Kidney (tissue), 14 donors: ENCODE data around the gene PPP1R26. TPM values are rescaled to one million over a fixed set of nuclear protein-coding genes. Genes with fewer than 3 reads are reported as not detected.
A peak's percentile ranks its signal among the peaks of the same experiment; 100 is the strongest.
"Not testable (repeated sequence)": the region's sequence is repeated elsewhere in the genome, so short reads cannot be mapped to it uniquely, and the experiment has no call there.

Experiments used
- DNase-seq, 5 donors: peaks; one replicate each; pipeline ENCODE4 v3.0.0-alpha.2; 2013 to 2020
- FAIRE-seq: peaks from 2 replicates; lab custom pipeline; 2012; peaks lifted over from hg19 to GRCh38; lab: Jason Lieb, UNC
- H3K27ac ChIP-seq, 2 donors: one replicate each; pipeline ENCODE4 v1.7.0; 2013; ENCODE audit warnings: low read depth in 2 of 2, low read length in 2 of 2, inconsistent platforms in 1 of 2
- H3K27me3 ChIP-seq: one replicate; pipeline ENCODE4 v1.7.1; 2013; ENCODE audit warnings: low read length, inconsistent platforms; ENCODE audit not compliant: control insufficient read depth, insufficient read depth
- H3K36me3 ChIP-seq, 3 donors: one replicate each; pipeline versions ENCODE4 v1.7.0 to v1.7.1; 2013; ENCODE audit warnings: low read length in 3 of 3, control low read depth in 1 of 3, inconsistent platforms in 1 of 3; ENCODE audit not compliant: insufficient read depth in 3 of 3, control insufficient read depth in 2 of 3
- H3K4me1 ChIP-seq, 3 donors: one replicate each; pipeline versions ENCODE4 v1.7.0 to v1.7.1; 2013; ENCODE audit warnings: low read length in 3 of 3, inconsistent platforms in 1 of 3, low read depth in 1 of 3; ENCODE audit not compliant: control insufficient read depth in 2 of 3, insufficient read depth in 2 of 3
- H3K4me3 ChIP-seq, 3 donors: one replicate each; pipeline versions ENCODE4 v1.7.0 to v1.8.1; 2013; ENCODE audit warnings: low read length in 3 of 3, control low read depth in 1 of 3, inconsistent platforms in 1 of 3
- H3K9ac ChIP-seq, 3 donors: one replicate each; pipeline versions ENCODE4 v1.7.0 to v1.7.1; 2013; ENCODE audit warnings: low read length in 3 of 3, control low read depth in 1 of 3, inconsistent platforms in 1 of 3
- H3K9me3 ChIP-seq, 3 donors: one replicate each; pipeline versions ENCODE4 v1.7.0 to v1.7.1; 2013; ENCODE audit warnings: low read length in 3 of 3, control low read depth in 1 of 3, inconsistent platforms in 1 of 3; ENCODE audit not compliant: control insufficient read depth in 2 of 3, insufficient read depth in 1 of 3
- intact Hi-C: fragments of 100-400 bp; cut with DNase I; formaldehyde crosslinking; loops from one replicate; pipeline ENCODE4 v1.11.1; 2022
- polyA plus RNA-seq: library from polyadenylated mRNA; stranded (reverse); fragments of 350-450 nt; fragmentation: Illumina TruSeq; extraction: RNeasy Lipid Tissue Mini Kit (QIAGEN cat#74804); gene quantifications from one replicate; pipeline ENCODE4 v1.2.3, GENCODE V29; 2014; ENCODE audit warnings: low read depth, low replicate concordance; ENCODE audit not compliant: insufficient read depth
- total RNA-seq: library from RNA; stranded (reverse); fragmentation: NEBNext Ultra II Directional; extraction: Animal tissue kit (Norgen Biotek cat#: 25700); gene quantifications from one replicate; pipeline ENCODE4 v1.2.1, GENCODE V29; 2021
- TF ChIP-seq, protein P1 (sequence below): IDR thresholded peaks from 3 replicates; pipeline ENCODE4 v1.5.1; 2012; ENCODE audit warnings: mild to moderate bottlenecking, moderate library complexity, borderline replicate concordance; ENCODE audit not compliant: insufficient read depth; ENCODE audit errors: extremely low read depth
- donor health status: control.
- donor health status: control.
- donor health status: control.
- donor health status: control.
- donor health status: control.
- donor health status: DM: yes; HTN: yes; CAD: no.
- donor health status: Normal renal cell carcinoma (clear cell type).

The PPP1R26 gene
- total and polyA plus RNA-seq, 2 donors from 2014 or later = 10.2 to 22.0 TPM

- Histone ChIP-seq H3K4me1 (no peaks in the 10 kb centered on the region), H3K9ac (no peak overlapping the region), H3K36me3 (no peaks in the 10 kb centered on the region), H3K4me3 (no peak overlapping the region), H3K27me3 (no peaks in the 10 kb centered on the region), H3K27ac (no peak overlapping the region), H3K9me3 (no peaks in the 10 kb centered on the region)
- FAIRE-seq (no peak), DNase-seq (no peak)
- TF ChIP-seq, protein P1, sequence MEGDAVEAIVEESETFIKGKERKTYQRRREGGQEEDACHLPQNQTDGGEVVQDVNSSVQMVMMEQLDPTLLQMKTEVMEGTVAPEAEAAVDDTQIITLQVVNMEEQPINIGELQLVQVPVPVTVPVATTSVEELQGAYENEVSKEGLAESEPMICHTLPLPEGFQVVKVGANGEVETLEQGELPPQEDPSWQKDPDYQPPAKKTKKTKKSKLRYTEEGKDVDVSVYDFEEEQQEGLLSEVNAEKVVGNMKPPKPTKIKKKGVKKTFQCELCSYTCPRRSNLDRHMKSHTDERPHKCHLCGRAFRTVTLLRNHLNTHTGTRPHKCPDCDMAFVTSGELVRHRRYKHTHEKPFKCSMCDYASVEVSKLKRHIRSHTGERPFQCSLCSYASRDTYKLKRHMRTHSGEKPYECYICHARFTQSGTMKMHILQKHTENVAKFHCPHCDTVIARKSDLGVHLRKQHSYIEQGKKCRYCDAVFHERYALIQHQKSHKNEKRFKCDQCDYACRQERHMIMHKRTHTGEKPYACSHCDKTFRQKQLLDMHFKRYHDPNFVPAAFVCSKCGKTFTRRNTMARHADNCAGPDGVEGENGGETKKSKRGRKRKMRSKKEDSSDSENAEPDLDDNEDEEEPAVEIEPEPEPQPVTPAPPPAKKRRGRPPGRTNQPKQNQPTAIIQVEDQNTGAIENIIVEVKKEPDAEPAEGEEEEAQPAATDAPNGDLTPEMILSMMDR = no peak
- intact Hi-C loops = no loop called here
These were observed 39.7 kb upstream of the PPP1R26 start for GRCh38 chr9:135439916-135440315.

DNA sequence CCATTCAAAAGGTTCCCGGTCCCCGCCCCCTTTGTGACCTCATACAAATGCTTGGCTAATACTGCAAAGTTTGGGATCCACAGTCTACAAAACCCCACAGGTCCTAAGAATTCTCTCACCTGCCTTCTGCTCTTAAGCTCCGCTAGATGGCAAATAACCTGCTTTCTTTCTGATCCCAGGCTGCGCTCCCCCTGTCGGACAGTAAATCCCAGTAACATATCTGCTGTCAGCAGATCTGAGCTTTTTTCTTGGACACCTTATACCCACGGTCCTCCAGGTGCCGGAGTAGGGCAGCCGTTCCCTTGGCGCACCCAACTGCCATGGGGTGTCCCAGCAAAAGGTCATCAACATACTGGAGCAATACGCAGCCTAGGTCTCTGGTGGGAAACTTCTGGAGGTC lies 39.0 kb upstream of the PPP1R26 start:
- intact Hi-C loops = no loop called here
- H3K4me3 ChIP-seq = no peak overlapping the region
- FAIRE-seq (no peak), DNase-seq (peak in 1 of 5 donors; percentile 52)
- no peaks in the 10 kb centered on the region for H3K9me3 ChIP-seq
- H3K9ac ChIP-seq = no peak overlapping the region
- H3K36me3 ChIP-seq = no peaks in the 10 kb centered on the region
- H3K27ac ChIP-seq = no peak overlapping the region
- H3K27me3 ChIP-seq = no peaks in the 10 kb centered on the region
- TF ChIP-seq, protein P1 = no peak
- H3K4me1 ChIP-seq = no peaks in the 10 kb centered on the region

DNA sequence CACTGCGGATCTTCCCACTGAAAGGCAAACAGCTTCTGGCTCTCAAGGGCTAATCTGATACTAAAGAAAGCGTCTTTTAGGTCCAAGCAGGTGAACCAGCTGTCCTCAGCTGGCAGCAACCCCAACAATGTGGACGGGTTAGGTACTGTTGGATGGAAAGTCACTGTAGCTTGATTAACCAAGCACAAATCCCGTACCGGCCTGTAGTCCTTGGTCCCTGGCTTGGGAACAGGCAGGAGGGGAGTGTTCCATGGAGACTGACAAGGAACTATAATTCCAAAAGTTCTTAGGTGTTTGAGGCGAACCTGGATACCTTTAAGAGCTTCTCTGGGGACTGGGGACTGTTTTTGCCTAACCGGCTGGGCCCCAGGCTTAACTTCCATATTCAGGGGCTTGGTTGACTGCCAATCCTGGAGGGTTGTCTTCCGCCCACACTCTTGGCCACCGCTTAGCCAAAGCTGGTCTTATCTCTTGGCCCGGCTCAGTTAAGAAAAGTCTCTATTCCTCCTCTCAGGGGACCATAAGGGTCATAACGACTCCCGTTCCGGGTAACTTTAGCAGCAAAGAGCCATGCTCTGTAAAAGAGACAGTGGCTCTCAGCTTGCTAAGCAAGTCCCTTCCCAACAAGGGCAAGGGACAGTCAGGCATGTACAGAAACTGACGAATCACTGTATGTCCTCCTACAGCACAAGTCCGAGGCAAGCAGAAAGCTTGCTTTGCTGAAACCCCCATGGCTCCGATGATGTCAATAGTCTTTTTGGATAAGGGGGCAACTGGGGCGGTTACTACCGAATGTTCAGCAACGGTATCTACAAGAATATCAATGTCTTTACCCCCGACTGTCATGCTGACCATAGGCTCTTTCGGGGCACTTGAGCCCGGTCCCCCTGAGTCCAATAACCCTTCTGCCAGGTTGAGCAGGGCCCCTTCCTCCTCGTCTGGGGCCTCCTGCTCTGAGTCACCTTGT lies 38.2 kb upstream of the PPP1R26 start:
- DNase-seq = peak in 2 of 5 donors; percentile 47 to 68
- H3K27ac ChIP-seq, FAIRE-seq, H3K9ac ChIP-seq, H3K4me1 ChIP-seq, intact Hi-C loops, H3K4me3 ChIP-seq, H3K36me3 ChIP-seq, H3K27me3 ChIP-seq, H3K9me3 ChIP-seq: not testable (repeated sequence)

DNA sequence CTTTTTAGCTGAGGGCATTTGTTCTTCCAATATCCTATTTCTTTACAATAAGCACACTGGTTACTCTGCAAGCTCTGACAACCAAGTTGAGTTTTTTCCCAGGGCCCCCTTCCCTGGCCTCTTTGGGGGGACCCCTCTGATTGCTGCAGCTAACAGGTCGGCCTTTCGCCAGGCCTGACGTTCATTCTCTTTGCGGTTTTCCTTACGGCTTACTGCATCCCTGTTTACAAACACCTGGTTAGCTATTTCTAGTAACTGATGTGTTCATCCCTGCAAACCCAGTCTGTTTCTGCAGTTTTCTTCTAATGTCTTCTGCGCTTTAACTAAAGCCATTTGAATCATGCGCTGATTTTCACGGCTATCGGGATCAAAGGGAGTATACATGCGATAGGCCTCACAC lies 37.5 kb upstream of the PPP1R26 start:
- no peaks in the 10 kb centered on the region for H3K27me3 ChIP-seq
- FAIRE-seq (no peak), DNase-seq (no peak)
- intact Hi-C loops = no loop called here
- no peaks in the 10 kb centered on the region for H3K9me3 ChIP-seq
- no peaks in the 10 kb centered on the region for H3K36me3 ChIP-seq
- TF ChIP-seq, protein P1 = no peak
- H3K27ac ChIP-seq = no peak overlapping the region
- no peaks in the 10 kb centered on the region for H3K4me1 ChIP-seq
- no peak overlapping the region for H3K4me3 ChIP-seq
- H3K9ac ChIP-seq = no peak overlapping the region
